Neural cell (in vitro differentiated cells): ENCODE data around the gene KCNQ2. TPM values are rescaled to one million over a fixed set of nuclear protein-coding genes. Genes with fewer than 3 reads are reported as not detected.

Experiments used
- H2AFZ ChIP-seq: fragments of 200-600, 300-800 bp; sonication (generic), shearing (Covaris generic); 2 replicates; pipeline ENCODE4 v1.6.0; 2014; ENCODE audit warnings: low read depth, mild to moderate bottlenecking, antibody characterized with exemption, low read length, moderate library complexity
- H3F3A ChIP-seq: fragments of 200-600 bp; shearing (Covaris generic); 2 replicates; pipeline ENCODE4 v1.6.1; 2016; ENCODE audit warnings: mild to moderate bottlenecking, moderate library complexity, mixed read lengths, antibody characterized with exemption, low read length; ENCODE audit not compliant: insufficient read depth, poor library complexity, severe bottlenecking
- H3K27ac ChIP-seq: fragments of 200-600, 300-800 bp; sonication (generic), shearing (Covaris generic); 2 replicates; pipeline ENCODE4 v1.5.1; 2014; ENCODE audit warnings: mild to moderate bottlenecking, low read length, moderate library complexity
- H3K27me3 ChIP-seq: fragments of 300-800, 200-600 bp; sonication (generic), shearing (Covaris generic); 2 replicates; pipeline ENCODE4 v1.6.0; 2014; ENCODE audit warnings: mild to moderate bottlenecking, low read depth, low read length, moderate library complexity; ENCODE audit not compliant: insufficient read depth
- H3K36me3 ChIP-seq: fragments of 300-800, 200-600 bp; sonication (generic), shearing (Covaris generic); 2 replicates; pipeline ENCODE4 v1.5.1; 2014; ENCODE audit warnings: mild to moderate bottlenecking, antibody characterized with exemption, low read length, moderate library complexity; ENCODE audit not compliant: insufficient read depth
- H3K4me2 ChIP-seq: fragments of 300-800, 200-600 bp; sonication (generic), shearing (Covaris generic); 2 replicates; pipeline ENCODE4 v1.6.0; 2014; ENCODE audit warnings: mild to moderate bottlenecking, low read length
- H3K4me3 ChIP-seq: fragments of 300-800, 200-600 bp; sonication (generic), shearing (Covaris generic); 2 replicates; pipeline ENCODE4 v1.5.1; 2014; ENCODE audit warnings: mild to moderate bottlenecking, low read length, moderate library complexity
- H3K79me2 ChIP-seq: fragments of 200-600 bp; shearing (Covaris generic); replicated peaks from 2 replicates; pipeline ENCODE4 v1.6.0; 2014; ENCODE audit warnings: mild to moderate bottlenecking, low read length, moderate library complexity; ENCODE audit not compliant: insufficient read depth
- H3K9ac ChIP-seq: fragments of 300-800, 200-600 bp; sonication (generic), shearing (Covaris generic); 2 replicates; pipeline ENCODE4 v1.6.1; 2016; ENCODE audit warnings: mild to moderate bottlenecking, low read length, mixed read lengths
- H3K9me2 ChIP-seq: fragments of 200-600 bp; shearing (Covaris generic); 2 replicates; pipeline ENCODE4 v1.6.1; 2016; ENCODE audit warnings: mild to moderate bottlenecking, low read length, mixed read lengths; ENCODE audit not compliant: insufficient read depth
- H3K9me3 ChIP-seq: fragments of 200-600, 300-800 bp; sonication (generic), shearing (Covaris generic); 2 replicates; pipeline ENCODE4 v1.6.1; 2016; ENCODE audit warnings: mild to moderate bottlenecking, mixed run types, low read length, moderate library complexity, mixed read lengths
- H4K20me1 ChIP-seq: fragments of 200-600 bp; shearing (Covaris generic); 2 replicates; pipeline ENCODE4 v1.6.1; 2016; ENCODE audit warnings: mild to moderate bottlenecking, mixed run types; ENCODE audit not compliant: insufficient read depth
- CTCF ChIP-seq: fragments of 450-650 bp; IDR thresholded peaks from 2 replicates; pipeline ENCODE4 v1.5.1; 2014; ENCODE audit warnings: antibody characterized with exemption, mild to moderate bottlenecking, moderate library complexity; ENCODE audit not compliant: poor library complexity, severe bottlenecking
- EP300 ChIP-seq: fragments of 450-650 bp; conservative IDR thresholded peaks from 2 replicates; pipeline ENCODE4 v1.6.1; 2014; ENCODE audit warnings: antibody characterized with exemption, mild to moderate bottlenecking, moderate library complexity; ENCODE audit not compliant: poor library complexity, severe bottlenecking
- EZH2 ChIP-seq: fragments of 200-600, 300-800 bp; shearing (Covaris generic), sonication (generic); IDR thresholded peaks from 2 replicates; pipeline ENCODE4 v1.6.1; 2014; ENCODE audit warnings: antibody characterized with exemption, low read length, borderline replicate concordance, mild to moderate bottlenecking; ENCODE audit not compliant: insufficient read depth, poor library complexity, severe bottlenecking
- MXI1 ChIP-seq: fragments of 450-650 bp; conservative IDR thresholded peaks from 2 replicates; pipeline ENCODE4 v1.6.1; 2014; ENCODE audit warnings: antibody characterized with exemption, mild to moderate bottlenecking; ENCODE audit not compliant: poor library complexity, severe bottlenecking
- POLR2AphosphoS5 ChIP-seq: IDR thresholded peaks from 2 replicates; pipeline ENCODE4 v1.6.1; 2012
- RAD21 ChIP-seq: fragments of 450-650 bp; conservative IDR thresholded peaks from 2 replicates; pipeline ENCODE4 v1.6.1; 2014; ENCODE audit warnings: antibody characterized with exemption, mild to moderate bottlenecking, moderate library complexity
- REST ChIP-seq: IDR thresholded peaks from 2 replicates; pipeline ENCODE4 v1.6.1; 2012; ENCODE audit warnings: borderline replicate concordance
- SMC3 ChIP-seq: fragments of 450-650 bp; conservative IDR thresholded peaks from 2 replicates; pipeline ENCODE4 v1.6.1; 2014; ENCODE audit warnings: antibody characterized with exemption, mild to moderate bottlenecking, moderate library complexity; ENCODE audit not compliant: poor library complexity
- TAF1 ChIP-seq: IDR thresholded peaks from 2 replicates; pipeline ENCODE4 v1.6.1; 2012; ENCODE audit warnings: low read depth
- polyA plus RNA-seq: library from polyadenylated mRNA; depleted of rRNA; stranded (reverse); fragments of >200 nt; gene quantifications from 2 replicates; pipeline ENCODE4 v1.2.3, GENCODE V29; 2014

KCNQ2 gene
- polyA plus RNA-seq, 1 donor from 2014 or later: 84.7 TPM

- H3K9me3 ChIP-seq: no peaks in the 10 kb centered on the region
- H3K36me3 ChIP-seq: no peaks in the 10 kb centered on the region
- H3F3A ChIP-seq: no peaks in the 10 kb centered on the region
- H3K9ac ChIP-seq: no peak overlapping the region
- no peaks in the 10 kb centered on the region for H3K27me3 ChIP-seq
- H3K79me2 ChIP-seq: no peaks in the 10 kb centered on the region
- no peak overlapping the region for H2AFZ ChIP-seq
- H3K27ac ChIP-seq: no peak overlapping the region
- H3K4me3 ChIP-seq: no peak overlapping the region
- H3K4me2 ChIP-seq: no peak overlapping the region
- no peaks in the 10 kb centered on the region for H3K9me2 ChIP-seq
- TF ChIP-seq EZH2: no peak
- TF ChIP-seq RAD21: no peak
- no peak for TF ChIP-seq TAF1
- TF ChIP-seq CTCF: no peak
- no peak for TF ChIP-seq REST
- TF ChIP-seq EP300: no peak
- no peak for TF ChIP-seq MXI1
- TF ChIP-seq POLR2AphosphoS5: no peak
- TF ChIP-seq SMC3: no peak
- H4K20me1 ChIP-seq: no peaks in the 10 kb centered on the region
Observed at GRCh38 chr20:63414720-63415430, 57.6 kb downstream of the KCNQ2 start.

DNA sequence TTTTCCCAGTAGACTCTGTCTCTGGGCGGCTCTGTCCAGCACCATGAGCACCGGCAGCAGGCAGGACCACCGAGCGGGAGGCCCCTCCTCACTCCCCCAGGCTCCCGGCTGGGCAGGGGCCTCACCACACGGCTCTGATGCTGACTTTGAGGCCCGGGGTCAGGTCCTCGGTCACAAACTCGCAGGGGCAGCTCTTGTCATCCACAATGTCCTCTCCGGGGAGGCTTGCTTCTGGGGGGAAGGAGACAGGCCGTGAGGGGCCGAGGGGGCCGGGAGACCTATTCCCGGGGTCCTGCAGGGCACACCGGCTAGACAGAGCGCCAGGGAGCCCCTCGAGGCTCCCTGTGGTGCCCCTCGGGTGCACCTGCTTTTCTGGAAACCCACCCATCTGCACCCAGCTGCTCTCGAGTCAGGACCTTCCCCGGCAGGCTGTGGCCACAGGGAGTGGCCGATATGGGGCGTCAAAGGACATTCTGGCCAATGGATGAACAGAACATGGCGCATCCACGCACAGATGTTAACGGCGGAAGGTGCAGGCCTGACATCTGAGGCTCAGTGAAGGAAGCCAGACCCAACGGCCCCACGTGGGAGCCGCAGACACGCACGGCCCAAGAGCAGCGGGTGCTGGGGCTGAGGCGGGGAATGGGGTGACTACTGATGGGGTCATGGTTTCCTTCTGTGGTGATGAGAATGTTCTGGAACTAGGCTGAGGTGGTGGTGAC lies 58.3 kb downstream of the KCNQ2 start:
- Histone ChIP-seq H3K79me2 (no peaks in the 10 kb centered on the region), H3K4me2 (no peak overlapping the region), H3K4me3 (no peak overlapping the region), H3K9ac (no peak overlapping the region), H2AFZ (no peak overlapping the region), H3F3A (no peaks in the 10 kb centered on the region), H3K27ac (no peak overlapping the region), H3K36me3 (no peaks in the 10 kb centered on the region), H3K27me3 (no peaks in the 10 kb centered on the region), H3K9me3 (no peaks in the 10 kb centered on the region), H4K20me1 (no peaks in the 10 kb centered on the region), H3K9me2 (no peaks in the 10 kb centered on the region)
- TF ChIP-seq TAF1 (no peak), REST (no peak), EZH2 (no peak), EP300 (no peak), RAD21 (no peak), POLR2AphosphoS5 (no peak)
